GM18868 (cell line): ENCODE data around the gene ZGLP1.
"Not testable (repeated sequence)": the region's sequence is repeated elsewhere in the genome, so short reads cannot be mapped to it uniquely, and the experiment has no call there.

Source experiments
- ATAC-seq: cut with Tn5 transposase; IDR thresholded peaks from one replicate; pipeline ENCODE4 v1.9.1; 2021; ENCODE audit warnings: mild to moderate bottlenecking, moderate library complexity; ENCODE audit not compliant: unreplicated experiment

The ZGLP1 gene

DNA sequence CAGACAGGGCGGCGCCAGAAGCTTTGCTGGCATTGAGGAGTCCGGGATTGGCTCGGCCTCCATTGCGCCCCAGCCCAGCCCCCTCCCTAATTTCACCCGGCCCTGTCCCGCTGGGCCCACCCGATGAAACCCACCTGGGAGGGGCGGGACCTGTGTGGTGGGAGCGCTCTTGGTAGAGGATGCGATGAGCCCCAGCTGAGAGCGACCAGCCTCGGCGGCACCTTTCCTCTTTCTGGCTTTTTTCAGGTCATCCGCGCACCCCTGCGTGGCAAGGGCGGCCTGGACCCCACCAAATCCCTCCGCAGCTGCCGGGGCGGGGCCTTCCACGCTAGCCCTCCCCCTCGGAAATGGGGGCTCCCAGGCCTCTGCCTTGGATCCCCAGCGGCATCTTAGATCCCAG lies at the start of gene ZGLP1:
Gene ZGLP1, minus strand, starts transcription at position 393 of the 400 bp plus-strand sequence.
- ATAC-seq = no peak

DNA sequence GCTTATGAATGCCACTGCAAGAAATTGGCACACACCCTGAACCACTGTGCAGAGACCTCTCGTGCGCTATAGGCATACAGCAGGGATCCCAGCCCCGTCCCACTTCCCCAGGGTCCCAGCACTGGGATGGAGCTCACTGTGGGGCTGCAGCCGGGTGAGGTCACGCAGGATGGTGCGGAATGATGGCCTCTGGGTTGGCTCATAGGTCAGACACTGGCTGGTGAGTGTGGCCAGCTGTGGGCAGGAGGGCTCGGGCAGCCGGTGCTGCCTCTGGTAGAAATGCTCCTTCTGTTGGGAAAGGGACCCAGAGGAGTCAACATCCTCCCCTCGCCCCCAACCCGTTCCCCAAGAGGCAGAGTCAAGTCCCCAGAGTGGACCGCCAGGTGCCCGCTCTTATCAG lies 46.8 kb upstream of the ZGLP1 start:
- no peak for ATAC-seq

DNA sequence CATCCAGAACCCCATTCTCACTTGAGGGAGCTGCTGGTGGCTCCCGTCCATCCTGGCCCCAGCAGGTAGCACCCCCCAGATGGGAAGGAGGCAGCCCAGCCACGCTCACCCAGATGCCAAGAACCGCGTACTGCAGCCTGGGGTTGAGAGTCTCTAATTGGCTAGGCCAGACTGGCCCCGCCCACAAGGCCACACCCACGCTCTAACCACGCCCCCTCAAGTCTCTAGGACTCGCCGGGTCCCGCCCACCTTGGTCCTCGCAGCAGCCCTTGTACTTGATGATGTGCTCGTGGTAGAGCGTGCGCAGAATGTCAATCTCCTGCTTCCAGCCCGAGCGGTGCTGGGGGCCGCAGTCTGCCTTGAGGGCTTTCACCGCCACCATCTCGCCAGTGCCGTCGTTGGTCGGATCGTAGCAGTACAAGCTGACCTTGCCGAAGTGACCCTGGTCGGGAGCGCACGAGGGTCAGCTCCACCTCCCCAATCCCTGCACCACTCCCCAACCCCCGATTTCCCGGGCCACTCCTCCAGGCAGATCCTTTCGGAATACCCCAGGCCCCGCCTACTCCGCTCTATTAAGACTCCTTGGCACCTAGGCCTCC lies 44.3 kb upstream of the ZGLP1 start:
- ATAC-seq = no peak

DNA sequence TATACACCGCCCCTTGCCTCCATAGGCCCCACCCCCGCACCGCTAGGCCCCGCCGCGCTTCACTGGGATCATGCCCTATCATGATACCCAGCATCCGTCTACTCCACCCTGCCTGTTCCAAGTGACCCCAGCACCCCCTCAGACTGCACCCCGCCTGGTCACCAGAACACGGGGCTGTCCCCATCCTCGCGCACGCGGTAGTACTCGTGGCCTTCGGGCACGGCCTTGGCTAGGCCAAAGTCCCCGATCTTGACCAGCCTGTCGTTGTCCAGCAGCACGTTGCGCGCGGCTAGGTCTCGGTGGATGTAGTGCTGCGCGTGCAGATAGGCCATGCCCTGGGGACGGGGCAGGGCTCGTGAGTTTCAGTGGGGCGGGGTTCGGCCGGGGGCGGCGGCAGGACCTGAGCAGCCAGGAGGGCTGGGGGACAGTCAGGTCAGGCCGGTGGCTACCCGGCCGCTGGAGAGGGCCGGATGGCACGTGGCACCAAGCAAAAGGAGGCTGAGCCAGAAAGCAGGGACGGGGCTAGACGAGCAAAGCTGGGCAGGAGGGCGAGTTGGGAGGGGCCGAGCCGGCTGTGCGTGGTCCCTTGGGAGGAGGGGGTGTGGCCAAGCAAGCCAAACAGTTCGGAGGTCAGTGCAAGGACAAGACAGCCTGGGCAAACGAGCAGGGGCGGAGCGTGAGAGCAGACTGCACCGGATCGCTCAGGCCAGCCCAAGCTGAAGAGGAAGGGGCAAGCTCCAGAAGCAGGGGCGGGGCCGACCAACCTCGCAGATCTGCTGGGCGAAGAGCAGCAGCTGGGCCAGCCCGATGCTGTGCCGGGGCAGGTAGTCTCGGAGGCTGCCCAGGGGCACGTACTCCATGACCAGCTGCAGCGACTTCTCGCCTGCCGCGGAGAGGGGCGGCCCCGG lies 43.4 kb upstream of the ZGLP1 start:
- no peak for ATAC-seq

DNA sequence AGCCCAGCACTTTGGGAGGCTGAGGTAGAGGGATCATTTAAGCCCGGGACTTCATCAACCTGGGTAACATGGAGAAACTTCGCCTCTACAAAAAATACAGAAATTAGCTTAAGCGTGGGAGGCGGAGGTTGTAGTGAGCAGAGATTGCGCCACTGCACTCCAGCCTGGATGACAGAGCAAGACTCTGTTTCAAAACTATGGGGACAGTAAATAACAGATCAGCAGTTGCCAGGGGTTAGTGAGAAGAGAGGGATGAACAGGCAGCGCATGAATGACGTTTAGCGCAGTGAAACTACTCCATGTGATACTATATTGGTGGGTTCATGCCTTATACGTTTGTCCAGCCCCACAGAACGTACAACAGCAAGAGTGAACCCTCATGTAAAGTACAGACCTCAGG lies 36.9 kb upstream of the ZGLP1 start:
- no peak for ATAC-seq

DNA sequence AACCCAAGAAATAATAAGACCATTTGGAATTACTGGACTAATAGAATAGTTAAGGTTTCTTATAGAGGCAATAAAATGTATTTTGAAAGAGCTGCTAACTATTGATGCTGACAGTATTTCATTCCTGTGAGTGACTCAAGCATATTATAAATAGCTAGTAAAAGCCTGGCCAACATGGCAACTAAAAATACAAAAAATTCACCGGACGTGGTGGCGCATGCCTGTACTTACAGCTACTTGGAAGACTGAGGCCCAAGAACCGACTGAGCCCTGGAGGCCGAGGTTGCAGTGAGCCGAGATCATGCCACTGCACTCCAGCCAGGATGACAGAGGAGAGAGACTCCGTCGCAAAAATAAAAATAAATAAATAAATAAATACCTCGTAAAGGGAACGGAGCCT lies 35.2 kb upstream of the ZGLP1 start:
- ATAC-seq = no peak

DNA sequence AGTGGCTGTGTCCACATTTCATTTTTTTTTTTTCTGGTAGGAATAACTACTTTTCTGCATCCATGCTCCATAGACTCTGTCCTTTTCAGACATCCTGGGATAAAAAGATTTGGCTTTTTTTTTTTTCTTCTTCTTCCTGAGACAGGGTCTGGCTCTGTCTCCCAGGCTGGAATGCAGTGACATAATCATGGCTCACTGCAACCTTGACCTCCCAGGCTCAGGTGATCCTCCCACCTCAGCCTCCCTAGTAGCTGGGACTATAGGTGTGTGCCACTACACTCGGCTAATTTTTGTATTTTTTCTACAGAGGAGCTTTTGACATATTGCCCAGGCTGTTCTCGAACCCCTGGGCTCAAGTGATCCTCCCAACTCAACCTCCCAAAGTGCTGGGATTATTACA lies 33.9 kb upstream of the ZGLP1 start:
- ATAC-seq = no peak

DNA sequence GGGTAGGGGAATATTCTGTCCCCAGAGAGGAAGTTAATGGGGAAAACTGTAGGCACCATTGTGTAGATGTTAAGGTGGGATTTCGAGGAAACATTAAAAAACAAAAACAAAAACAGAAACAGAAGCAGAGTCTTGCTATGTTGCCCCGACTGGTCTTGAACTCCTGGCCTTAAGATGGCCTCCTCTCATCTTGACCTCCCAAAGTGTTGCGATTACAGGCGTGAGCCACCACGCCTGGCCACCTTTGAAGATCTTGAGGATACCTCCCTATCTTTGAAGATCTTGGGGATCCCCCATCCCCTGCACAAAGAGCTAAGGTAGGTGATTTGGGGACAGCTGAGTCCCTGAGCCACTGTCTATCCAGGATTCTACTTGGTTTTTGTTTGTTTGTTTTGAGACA lies 30.4 kb upstream of the ZGLP1 start:
- no peak for ATAC-seq

DNA sequence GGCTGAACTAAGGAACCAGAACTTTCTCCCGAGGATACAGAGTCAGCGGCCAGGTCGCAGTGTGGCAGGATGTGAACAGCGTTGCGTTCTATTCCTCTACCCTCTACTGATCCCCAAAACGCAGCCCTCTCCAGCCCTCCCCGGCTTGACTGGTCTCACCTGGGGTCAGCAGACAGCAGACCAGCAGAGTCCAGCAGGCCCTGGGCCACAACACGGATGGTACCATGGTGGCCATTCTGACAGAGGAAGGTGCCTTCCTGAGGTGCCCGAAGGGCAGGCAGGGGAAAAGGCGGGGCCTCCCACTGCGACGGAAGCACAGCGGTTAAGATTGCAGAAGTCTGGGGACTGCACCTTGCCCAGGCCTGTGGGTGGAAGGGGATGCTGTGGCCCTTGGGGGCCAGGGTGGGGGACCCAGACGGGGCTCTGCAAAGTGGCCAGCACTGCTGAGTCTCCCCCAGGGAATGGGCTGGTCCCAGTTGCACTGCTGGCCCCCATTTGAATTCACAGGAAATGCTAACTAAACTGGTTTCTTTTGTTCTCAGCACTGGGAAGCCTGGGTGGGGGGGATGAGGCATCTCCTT lies 29.9 kb upstream of the ZGLP1 start, which contains the start of gene ICAM3:
Gene ICAM3, minus strand, starts transcription at position 245 of the 581 bp plus-strand sequence. Its CDS starts 10 bp downstream, at position 235.
- no peak for ATAC-seq

DNA sequence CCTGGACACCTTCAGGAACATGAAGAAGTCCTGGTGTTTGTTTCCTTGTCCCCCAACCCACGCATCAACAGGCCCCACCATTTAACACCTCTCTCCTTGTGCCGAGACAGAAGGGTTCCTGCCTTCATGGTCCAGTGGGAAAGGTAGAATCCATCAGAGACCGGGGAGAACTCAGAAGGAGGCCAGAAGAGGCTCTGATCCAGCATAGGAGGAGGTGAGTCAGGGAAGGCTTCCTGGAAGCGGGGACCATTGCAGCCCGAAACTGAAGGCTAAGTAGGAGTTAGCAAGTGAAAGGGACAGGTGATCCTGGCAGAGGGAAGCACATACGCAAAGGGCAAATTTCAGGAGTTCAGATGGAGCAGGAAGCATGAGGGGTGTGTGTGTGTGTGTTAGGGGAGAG lies 29.3 kb upstream of the ZGLP1 start:
- no peak for ATAC-seq

DNA sequence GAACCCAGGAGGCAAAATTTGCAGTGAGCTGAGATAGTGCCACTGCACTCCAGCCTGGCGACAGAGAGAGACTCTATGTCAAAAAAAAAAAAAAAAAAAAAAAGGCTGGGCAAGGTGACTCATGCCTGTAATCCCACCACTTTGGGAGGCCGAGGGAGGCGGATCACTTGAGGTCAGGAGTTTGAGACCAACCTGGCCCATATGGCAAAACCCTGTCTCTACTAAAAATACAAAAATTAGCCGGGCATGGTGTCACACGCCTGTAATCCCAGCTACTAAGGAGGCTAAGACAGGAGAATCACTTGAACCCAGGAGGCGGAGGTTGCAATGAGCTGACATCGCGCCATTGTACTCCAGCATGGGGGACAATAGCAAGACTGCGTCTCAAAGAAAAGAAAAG lies 27.1 kb upstream of the ZGLP1 start:
- ATAC-seq = not testable (repeated sequence)

DNA sequence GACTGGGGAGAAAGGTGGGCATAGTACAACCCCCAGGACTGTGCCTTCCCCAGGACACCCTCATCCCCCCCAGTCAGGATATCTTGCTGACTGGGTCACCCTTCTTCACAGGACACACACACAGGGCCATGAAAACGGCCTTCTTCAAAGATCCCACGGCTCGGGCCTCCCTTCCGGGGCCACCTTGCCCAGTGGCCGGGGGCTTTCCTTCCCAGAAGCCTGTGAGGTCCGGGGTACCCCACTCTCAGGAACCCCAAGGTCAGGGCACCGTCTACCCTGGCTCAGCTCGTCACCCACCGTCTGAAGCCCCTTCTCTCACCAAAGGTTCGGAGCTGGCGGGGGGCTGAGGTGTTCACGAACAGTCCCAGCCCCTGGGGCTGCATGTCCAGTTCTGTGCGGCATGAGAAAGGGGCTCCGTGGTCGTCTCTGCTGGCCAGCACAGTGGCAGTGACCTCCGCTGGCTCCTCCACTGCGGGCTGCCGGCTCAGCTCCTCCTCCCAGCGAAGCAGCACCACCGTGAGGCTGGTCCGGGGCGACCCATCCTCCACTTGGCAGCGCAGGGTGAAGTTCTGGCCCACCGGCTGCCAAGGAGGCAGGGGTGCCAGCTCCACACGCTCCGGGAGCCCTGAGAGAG lies 25.9 kb upstream of the ZGLP1 start:
- no peak for ATAC-seq

DNA sequence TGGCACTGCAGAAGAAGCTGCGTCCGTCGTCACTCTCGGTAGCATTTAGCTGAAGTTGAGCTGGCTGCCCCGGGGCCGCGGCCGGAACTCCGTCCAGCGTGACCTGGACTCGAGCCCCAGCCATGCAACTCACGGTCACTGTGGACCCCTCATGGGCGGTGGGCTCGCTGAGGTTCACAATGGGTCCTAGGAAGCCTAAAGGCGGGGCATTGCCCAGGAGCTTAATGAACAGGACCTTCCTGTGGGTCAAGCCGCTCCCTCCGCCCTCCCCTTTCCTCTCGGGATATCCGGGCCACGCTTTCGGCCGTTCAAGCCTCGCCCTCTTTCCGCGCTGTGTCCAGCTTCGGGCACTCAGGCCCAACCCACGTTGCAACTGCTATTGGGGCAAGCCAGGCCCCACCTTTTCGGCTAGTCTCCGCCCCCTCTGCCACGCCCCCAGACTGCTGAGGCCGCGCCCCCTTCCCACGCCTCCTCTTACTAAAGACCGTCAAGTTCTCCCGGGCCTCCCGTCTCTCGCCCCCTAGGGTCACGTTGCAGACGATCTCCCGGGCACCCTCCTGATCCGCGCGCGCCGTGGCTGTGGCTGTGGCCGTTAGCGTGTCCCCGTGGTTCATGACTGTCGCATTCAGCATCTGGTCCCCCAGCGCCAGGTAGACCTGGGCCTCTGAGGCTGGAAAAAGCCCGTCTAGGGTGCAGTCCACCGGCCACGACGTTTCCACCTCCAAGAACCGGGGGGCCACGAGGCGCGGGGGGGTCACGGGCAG lies 25.2 kb upstream of the ZGLP1 start:
- ATAC-seq = no peak

DNA sequence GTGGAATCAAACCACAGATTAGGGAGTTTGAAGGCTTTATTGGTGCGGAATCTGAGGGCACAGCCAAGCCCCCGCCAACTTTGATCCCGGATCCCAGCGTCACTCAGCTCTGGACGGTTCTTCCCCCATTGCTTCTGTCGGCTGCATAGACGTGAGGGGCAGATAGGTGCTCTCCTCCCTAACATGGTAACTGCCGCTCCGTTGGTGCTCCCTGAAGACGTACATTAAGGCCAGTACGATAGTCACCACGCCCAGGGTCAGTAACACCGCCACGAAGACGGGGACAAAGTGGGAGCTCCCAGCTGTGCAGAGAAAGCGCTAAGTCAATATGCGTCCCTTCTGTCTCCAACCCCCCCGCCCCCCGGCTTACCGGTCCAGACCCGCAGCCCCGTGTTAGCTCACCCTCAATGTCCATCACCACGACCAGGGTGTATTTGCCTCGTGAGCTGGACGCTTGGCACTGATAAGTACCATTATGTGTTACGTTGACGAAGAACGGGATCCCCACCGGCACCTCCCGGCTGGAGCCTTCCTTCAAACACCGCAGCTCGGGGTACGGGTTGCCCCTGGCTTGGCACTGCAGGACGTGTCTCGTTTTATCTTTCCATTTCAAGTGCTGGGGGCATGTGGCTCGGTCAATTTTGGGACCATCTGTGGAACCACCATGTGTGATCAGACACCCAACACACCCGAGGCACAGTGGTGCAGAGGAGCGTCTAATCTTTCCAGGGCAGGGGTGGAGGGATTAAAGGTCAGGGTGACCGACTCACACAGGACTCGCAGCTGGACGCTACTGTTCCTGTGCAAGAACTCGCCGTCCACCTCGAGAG lies 24.4 kb upstream of the ZGLP1 start:
- ATAC-seq = no peak

DNA sequence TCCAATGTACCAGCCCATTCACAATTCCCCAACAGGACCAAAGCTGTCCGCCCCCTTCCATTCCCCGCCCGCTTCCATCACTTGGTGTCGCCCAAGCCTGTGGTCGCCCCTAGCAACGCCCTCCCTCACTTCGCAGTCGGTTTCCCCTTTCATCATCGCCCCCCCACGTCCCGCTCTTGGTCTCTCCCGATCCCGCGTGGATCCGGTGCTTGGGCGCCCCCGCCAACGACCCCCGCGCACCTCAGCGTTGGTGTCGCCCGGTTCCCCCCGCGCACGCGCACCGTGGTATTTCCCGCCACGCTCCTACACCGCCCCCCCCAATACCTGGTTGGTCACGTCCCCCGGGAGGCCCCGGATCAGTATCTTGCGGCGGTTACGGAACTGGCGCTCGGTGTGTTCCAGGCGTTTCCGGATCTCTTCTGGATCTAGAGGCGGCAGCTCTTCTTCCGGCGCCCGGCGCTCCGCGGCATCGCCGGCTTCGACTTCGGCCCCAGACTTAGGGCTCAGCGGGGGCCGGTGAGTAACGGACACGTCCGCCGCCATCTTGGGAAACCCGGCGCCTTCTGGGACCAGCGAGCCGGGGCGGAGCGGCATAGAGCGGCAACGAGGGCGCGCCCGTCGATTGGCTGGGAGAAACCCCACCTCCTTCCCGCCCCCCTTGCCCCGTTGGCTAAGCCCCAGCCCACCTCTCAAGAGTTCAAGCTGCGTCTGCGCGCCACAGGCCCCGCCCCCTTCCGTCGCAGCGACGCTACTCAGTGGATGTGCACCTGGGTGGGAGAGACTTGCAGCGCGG lies 23.5 kb upstream of the ZGLP1 start, which contains the start of gene RAVER1:
Gene RAVER1, minus strand, starts transcription at position 565 of the 793 bp plus-strand sequence. Its CDS starts 22 bp downstream, at position 543.
- ATAC-seq = peak; percentile 87

DNA sequence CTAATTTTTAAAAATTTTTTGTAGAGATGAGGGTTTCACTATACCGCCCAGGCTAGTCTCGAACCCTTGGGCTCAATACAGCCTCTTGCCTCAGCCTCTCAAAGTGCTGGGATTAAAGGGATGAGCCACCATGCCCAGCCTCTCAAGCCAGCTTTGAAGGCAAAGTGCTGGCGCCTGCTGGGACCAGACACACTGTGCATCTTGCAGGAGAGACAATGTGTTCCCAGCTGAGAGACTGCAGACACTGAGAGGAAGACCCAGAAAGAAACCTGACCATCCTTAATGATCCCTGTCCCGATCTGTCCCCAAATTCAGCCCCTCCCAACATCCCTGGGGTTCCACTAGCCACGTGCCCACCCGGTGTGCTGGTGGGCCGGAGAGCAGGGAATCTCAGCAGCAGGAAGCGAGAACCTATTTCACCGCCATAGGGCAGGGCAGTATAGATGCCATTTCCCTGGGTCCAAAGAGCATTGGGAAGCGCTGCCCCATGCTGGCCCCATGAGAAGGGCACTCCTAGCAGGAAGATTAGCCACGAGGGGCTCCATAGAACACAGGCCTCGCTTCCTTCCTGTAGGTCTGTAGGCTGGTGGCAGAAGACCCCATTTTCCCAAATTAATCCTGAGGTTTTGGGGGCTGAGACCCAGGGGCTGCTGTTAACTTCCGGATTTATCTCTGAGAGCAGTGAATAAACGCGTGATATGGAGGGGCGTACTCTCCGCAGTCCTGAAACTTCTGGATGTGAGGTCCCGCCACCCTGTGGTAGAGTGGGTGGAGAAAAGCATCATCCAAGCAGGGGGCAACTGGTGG lies 22.7 kb upstream of the ZGLP1 start:
- ATAC-seq = no peak

DNA sequence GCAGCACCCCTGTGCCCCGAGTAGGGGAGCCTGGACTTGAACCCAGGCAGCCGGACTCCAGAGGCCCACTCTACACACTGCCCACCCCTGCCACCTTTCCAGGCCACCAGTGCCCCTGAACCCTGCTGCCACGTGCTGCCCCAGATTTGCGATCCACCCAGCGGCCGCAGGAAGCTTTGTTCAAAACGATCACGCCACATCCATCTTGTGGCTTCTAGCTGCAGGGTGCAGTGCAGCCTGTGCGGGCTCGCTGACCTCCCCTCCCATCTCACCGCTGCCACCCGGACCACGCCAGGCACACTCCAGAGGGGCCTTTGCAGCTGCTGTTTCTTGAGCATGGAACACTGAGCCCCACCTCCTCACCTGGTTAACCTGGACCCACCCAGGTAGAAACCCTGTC lies 19.9 kb upstream of the ZGLP1 start:
- ATAC-seq = no peak
